HG02981 (cell line): Measurements from ENCODE around the gene CLCN3.
"Not testable (repeated sequence)": the region's sequence is repeated elsewhere in the genome, so short reads cannot be mapped to it uniquely, and the experiment has no call there.

Source experiments
- ATAC-seq: cut with Tn5 transposase; IDR thresholded peaks from one replicate; pipeline ENCODE4 v1.9.1; 2021; ENCODE audit warnings: mild to moderate bottlenecking, moderate library complexity; ENCODE audit not compliant: unreplicated experiment

Gene CLCN3

GRCh38 chr4:169652535-169652934, 32.2 kb downstream of the CLCN3 start:
- ATAC-seq: no peak

GRCh38 chr4:169655401-169655800, 35.0 kb downstream of the CLCN3 start:
- ATAC-seq: no peak

GRCh38 chr4:169657470-169658107, 37.2 kb downstream of the CLCN3 start:
- ATAC-seq: no peak

GRCh38 chr4:169658196-169658595, 37.8 kb downstream of the CLCN3 start:
- no peak for ATAC-seq

GRCh38 chr4:169658975-169659715, 38.8 kb downstream of the CLCN3 start:
- no peak for ATAC-seq

- ATAC-seq: peak; percentile 96
Measured at GRCh38 chr4:169659716-169660670, 39.6 kb downstream of the CLCN3 start.

- ATAC-seq: no peak
Measured at GRCh38 chr4:169660929-169661328, 40.6 kb downstream of the CLCN3 start.

GRCh38 chr4:169661761-169662160, 41.4 kb downstream of the CLCN3 start:
- ATAC-seq: no peak

GRCh38 chr4:169662206-169662605, 41.8 kb downstream of the CLCN3 start:
- no peak for ATAC-seq

- no peak for ATAC-seq
Measured at GRCh38 chr4:169663402-169663801, 43.0 kb downstream of the CLCN3 start.

GRCh38 chr4:169663831-169664230, 43.5 kb downstream of the CLCN3 start:
- ATAC-seq: no peak

GRCh38 chr4:169664615-169665014, 44.2 kb downstream of the CLCN3 start:
- no peak for ATAC-seq

GRCh38 chr4:169665046-169665737, 44.8 kb downstream of the CLCN3 start:
- ATAC-seq: no peak

- ATAC-seq: no peak
Measured at GRCh38 chr4:169668069-169668721, 47.8 kb downstream of the CLCN3 start.

GRCh38 chr4:169675825-169676224, 55.4 kb downstream of the CLCN3 start:
- ATAC-seq: peak; percentile 90

- no peak for ATAC-seq
Measured at GRCh38 chr4:169677150-169677748, 56.9 kb downstream of the CLCN3 start.

GRCh38 chr4:169678486-169678885, 58.1 kb downstream of the CLCN3 start:
- not testable (repeated sequence) for ATAC-seq

GRCh38 chr4:169678951-169679591, 58.7 kb downstream of the CLCN3 start:
- not testable (repeated sequence) for ATAC-seq

- no peak for ATAC-seq
Measured at GRCh38 chr4:169682372-169683047, 62.1 kb downstream of the CLCN3 start.
